Chondrocyte (in vitro differentiated cells): ENCODE results near the gene MEPCE. TPM values are rescaled to one million over a fixed set of nuclear protein-coding genes. Genes with fewer than 3 reads are reported as not detected.
"Not testable (repeated sequence)": the region's sequence is repeated elsewhere in the genome, so short reads cannot be mapped to it uniquely, and the experiment has no call there.

Source experiments
- DNase-seq: peaks from one replicate; pipeline ENCODE4 v3.0.0; 2021; ENCODE audit warnings: mixed read lengths, low spot score
- H3K27ac Mint-ChIP-seq: one replicate; pipeline ENCODE4 v1.8.0; 2021; ENCODE audit warnings: mild to moderate bottlenecking, moderate library complexity, mixed read lengths; ENCODE audit not compliant: unreplicated experiment
- H3K27me3 Mint-ChIP-seq: 2 replicates; pipeline ENCODE4 v1.8.0; 2021; ENCODE audit warnings: low read depth, mixed read lengths
- H3K36me3 Mint-ChIP-seq: 2 replicates; pipeline ENCODE4 v1.8.0; 2021; ENCODE audit warnings: low read depth, mixed read lengths
- H3K4me1 Mint-ChIP-seq: 2 replicates; pipeline ENCODE4 v1.8.0; 2021; ENCODE audit warnings: low read depth, mild to moderate bottlenecking, mixed read lengths
- H3K4me3 Mint-ChIP-seq: one replicate; pipeline ENCODE4 v1.8.0; 2021; ENCODE audit warnings: mild to moderate bottlenecking, moderate library complexity, mixed read lengths; ENCODE audit not compliant: unreplicated experiment
- H3K9me3 Mint-ChIP-seq: 2 replicates; pipeline ENCODE4 v1.8.0; 2021; ENCODE audit warnings: low read depth, mixed read lengths
- long read RNA-seq: library from polyadenylated mRNA; stranded (forward); transcript quantifications from one replicate; pipeline ENCODE4 v2.0.0, GENCODE V29; 2021
- total RNA-seq: library from RNA; stranded (reverse); gene quantifications from 3 replicates; pipeline ENCODE4 v1.2.1, GENCODE V29; 2021
- TF ChIP-seq, protein P1 (sequence below): fragments of 200-600 bp; sonication (generic); IDR thresholded peaks from 2 replicates; pipeline ENCODE4 v1.5.0; 2021; ENCODE audit warnings: antibody characterized with exemption, mild to moderate bottlenecking, moderate library complexity

Gene MEPCE, protein sequence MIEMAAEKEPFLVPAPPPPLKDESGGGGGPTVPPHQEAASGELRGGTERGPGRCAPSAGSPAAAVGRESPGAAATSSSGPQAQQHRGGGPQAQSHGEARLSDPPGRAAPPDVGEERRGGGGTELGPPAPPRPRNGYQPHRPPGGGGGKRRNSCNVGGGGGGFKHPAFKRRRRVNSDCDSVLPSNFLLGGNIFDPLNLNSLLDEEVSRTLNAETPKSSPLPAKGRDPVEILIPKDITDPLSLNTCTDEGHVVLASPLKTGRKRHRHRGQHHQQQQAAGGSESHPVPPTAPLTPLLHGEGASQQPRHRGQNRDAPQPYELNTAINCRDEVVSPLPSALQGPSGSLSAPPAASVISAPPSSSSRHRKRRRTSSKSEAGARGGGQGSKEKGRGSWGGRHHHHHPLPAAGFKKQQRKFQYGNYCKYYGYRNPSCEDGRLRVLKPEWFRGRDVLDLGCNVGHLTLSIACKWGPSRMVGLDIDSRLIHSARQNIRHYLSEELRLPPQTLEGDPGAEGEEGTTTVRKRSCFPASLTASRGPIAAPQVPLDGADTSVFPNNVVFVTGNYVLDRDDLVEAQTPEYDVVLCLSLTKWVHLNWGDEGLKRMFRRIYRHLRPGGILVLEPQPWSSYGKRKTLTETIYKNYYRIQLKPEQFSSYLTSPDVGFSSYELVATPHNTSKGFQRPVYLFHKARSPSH
- total RNA-seq, result 30.9 to 39.1 TPM (median 31.8 TPM) in 3 replicates
- long read RNA-seq, transcript MEPCE-201 (4 exons, 3,030 nt), result major isoform, 10 of 16 reads
- long read RNA-seq, partial matches to known transcripts, result 5 of 16 reads
- long read RNA-seq, other reads (novel, unspliced or antisense), result 1 of 16 reads

DNA sequence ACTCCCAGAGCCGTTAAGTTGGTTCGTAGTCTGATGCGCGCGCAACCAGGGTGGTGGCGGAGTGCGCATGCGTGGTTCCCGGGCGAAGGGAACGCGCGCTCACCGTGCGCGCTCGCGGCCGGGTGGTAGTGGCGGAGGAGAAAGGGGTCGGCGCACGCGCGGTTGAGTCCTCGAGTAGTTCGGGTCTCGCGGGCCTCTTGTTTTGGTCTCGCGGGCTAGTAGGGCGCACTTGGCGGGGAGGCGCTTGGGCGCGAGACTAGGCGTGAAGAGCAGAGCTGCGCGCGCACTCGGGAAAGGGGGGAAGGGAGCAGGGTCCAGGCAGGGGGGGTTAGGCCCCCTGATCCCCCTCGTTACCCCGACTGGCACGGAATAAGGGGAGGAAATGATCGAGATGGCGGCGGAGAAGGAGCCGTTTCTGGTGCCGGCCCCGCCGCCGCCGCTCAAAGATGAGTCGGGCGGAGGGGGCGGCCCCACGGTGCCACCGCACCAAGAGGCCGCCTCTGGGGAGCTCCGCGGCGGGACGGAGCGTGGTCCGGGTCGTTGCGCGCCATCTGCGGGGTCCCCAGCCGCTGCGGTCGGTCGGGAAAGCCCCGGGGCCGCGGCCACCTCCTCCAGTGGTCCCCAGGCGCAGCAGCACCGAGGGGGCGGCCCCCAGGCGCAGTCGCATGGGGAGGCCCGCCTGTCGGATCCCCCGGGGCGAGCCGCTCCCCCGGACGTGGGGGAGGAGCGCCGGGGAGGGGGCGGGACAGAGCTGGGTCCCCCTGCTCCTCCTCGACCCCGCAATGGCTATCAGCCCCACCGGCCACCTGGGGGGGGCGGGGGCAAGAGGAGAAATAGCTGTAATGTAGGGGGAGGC lies at the start of gene MEPCE:
TSS of gene MEPCE (plus strand) at position 195 of the 856 bp plus-strand sequence. CDS start at position 383, 188 bp downstream.
- TF ChIP-seq, protein P1, sequence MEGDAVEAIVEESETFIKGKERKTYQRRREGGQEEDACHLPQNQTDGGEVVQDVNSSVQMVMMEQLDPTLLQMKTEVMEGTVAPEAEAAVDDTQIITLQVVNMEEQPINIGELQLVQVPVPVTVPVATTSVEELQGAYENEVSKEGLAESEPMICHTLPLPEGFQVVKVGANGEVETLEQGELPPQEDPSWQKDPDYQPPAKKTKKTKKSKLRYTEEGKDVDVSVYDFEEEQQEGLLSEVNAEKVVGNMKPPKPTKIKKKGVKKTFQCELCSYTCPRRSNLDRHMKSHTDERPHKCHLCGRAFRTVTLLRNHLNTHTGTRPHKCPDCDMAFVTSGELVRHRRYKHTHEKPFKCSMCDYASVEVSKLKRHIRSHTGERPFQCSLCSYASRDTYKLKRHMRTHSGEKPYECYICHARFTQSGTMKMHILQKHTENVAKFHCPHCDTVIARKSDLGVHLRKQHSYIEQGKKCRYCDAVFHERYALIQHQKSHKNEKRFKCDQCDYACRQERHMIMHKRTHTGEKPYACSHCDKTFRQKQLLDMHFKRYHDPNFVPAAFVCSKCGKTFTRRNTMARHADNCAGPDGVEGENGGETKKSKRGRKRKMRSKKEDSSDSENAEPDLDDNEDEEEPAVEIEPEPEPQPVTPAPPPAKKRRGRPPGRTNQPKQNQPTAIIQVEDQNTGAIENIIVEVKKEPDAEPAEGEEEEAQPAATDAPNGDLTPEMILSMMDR, result no peak

DNA sequence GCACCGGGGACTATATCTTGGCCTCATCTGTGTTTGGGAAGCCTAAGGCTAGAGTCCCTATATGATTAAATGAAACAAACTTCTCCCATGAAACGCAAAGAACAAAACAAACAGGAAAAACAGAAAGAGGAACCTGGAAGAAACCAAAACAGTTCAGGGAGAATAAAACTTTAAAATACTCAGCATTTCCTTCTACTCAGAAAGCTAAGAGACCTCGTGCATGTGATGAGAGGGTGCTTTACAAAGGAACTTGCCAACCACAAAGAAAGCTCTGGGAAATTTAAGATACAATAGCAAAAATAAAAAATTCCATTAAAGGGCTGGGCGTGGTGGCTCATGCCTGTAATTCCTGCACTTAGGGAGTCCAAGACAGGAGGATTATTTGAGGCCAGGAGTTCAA lies 49.4 kb upstream of the MEPCE start:
- H3K4me3 Mint-ChIP-seq, result no peak overlapping the region
- no peaks in the 10 kb centered on the region for H3K36me3 Mint-ChIP-seq
- no peak for DNase-seq
- peaks cover 4% of the 10 kb centered on the region for H3K27me3 Mint-ChIP-seq
- peaks cover 5% of the 10 kb centered on the region for H3K4me1 Mint-ChIP-seq
- TF ChIP-seq, protein P1, result no peak
- H3K27ac Mint-ChIP-seq, result no peak overlapping the region
- H3K9me3 Mint-ChIP-seq, result no peaks in the 10 kb centered on the region

More for the DNA sequence above, at the start of gene MEPCE:
- DNase-seq, result peak; percentile 99
- no peaks in the 10 kb centered on the region for H3K27me3 Mint-ChIP-seq
- H3K4me1 Mint-ChIP-seq, result peaks cover 44% of the 10 kb centered on the region
- peaks cover 9% of the 10 kb centered on the region for H3K36me3 Mint-ChIP-seq
- H3K27ac Mint-ChIP-seq, result peak within 1 kb of the TSS; percentile 100
- peak within 1 kb of the TSS; percentile 99 for H3K4me3 Mint-ChIP-seq
- H3K9me3 Mint-ChIP-seq, result no peaks in the 10 kb centered on the region

DNA sequence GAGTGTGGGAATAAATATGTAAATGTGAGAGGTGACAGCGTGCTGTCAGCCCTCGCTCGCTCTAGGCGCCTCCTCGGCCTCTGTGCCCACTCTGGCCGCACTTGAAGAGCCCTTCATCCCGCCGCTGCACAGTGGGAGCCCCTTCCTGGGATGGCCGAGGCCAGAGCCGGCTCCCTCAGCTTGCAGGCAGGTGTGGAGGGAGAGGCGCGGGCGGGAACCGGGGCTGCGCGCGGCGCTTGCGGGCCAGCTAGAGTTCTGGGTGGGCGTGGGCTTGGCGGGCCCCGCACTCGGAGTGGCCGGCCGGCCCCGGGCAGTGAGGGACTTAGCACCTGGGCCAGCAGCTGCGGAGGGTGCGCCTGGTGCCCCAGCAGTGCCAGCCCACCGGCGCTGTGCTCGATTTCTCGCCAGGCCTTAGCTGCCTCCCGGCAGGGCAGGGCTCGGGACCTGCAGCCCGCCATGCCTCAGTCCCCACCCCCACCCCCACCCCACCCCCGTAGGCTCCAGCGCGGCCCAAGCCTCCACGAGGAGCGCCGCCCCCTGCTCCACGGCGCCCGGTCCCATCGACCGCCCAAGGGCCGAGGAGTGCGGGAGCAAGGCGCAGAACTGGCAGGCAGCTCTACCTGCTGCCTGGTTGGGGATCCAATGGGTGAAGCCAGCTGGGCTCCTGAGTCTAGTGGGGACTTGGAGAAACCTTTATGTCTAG lies 47.9 kb upstream of the MEPCE start:
- H3K4me1 Mint-ChIP-seq, H3K36me3 Mint-ChIP-seq, H3K27me3 Mint-ChIP-seq, H3K4me3 Mint-ChIP-seq, H3K27ac Mint-ChIP-seq, H3K9me3 Mint-ChIP-seq: not testable (repeated sequence)
- DNase-seq, result peak; percentile 57

DNA sequence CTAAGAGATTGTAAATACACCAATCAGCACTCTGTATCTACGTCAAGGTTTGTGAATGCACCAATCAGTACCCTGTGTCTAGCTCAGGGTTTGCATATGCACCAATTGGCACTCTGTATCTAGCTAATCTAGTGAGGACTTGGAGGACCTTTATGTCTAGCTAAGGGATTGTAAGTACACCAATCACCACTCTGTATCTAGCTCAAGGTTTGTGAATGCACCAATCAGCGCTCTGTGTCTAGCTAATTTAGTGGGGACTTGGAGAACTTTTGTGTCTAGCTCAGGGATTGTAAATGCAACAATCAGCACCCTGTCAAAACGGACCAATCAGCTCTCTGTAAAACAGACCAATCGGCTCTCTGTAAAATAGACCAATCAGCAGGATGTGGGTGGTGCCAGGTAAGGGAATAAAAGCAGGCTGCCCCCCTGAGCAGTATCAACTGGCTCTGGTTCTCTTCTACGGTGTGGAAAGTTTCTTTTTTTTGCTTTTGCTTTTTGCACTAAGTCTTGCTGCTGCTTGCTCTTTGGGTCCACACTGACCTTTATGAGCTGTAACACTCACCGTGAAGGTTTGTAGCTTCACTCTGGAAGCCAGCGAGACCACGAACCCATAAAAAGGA lies 47.3 kb upstream of the MEPCE start:
- DNase-seq, H3K9me3 Mint-ChIP-seq, H3K4me3 Mint-ChIP-seq, H3K4me1 Mint-ChIP-seq, H3K27ac Mint-ChIP-seq, H3K36me3 Mint-ChIP-seq, H3K27me3 Mint-ChIP-seq: not testable (repeated sequence)

DNA sequence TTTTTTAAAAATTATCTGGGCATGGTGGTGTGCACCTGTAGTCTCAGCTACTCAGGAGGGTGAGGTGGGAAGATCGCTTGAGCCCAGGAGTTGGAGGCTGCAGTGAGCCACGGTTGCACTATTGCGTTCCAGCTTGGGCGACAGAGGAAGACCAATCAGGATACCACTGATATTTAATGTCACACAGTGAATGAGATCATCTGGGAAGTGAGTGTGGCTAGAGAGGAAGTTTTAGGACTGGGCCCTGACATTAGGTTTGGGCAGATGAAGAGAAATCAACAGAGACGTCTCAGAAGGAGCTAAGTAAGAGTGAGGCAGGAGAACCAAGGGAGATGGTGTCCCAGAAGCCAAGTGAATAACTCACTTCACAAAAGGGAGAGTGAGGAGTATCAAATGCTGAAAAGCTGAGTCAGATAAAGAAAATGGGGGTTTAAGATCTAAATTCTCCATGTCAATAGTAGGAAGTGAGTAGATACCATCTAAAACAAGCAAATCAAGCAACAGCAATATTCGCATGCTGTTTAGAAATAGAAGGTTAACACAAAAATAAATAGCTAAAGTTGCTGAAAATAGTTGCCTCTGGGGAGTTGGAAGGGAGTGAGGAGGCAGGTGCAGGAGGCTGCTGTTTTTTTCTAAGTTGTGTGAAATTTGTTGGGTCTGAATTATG lies 44.9 kb upstream of the MEPCE start:
- Mint-ChIP-seq H3K27me3 (peaks cover 12% of the 10 kb centered on the region), H3K4me1 (peaks cover 5% of the 10 kb centered on the region), H3K36me3 (no peaks in the 10 kb centered on the region), H3K9me3 (no peaks in the 10 kb centered on the region), H3K27ac (no peak overlapping the region), H3K4me3 (no peak overlapping the region)
- TF ChIP-seq, protein P1, result no peak
- no peak for DNase-seq
